TTC549 (cell line): ENCODE results near the gene MYO1E.
"Not testable (repeated sequence)": the region's sequence is repeated elsewhere in the genome, so short reads cannot be mapped to it uniquely, and the experiment has no call there.

Source experiments
- FAIRE-seq: peaks from 2 replicates; lab custom pipeline; 2012; peaks lifted over from hg19 to GRCh38; lab: Jason Lieb, UNC

The MYO1E gene

DNA sequence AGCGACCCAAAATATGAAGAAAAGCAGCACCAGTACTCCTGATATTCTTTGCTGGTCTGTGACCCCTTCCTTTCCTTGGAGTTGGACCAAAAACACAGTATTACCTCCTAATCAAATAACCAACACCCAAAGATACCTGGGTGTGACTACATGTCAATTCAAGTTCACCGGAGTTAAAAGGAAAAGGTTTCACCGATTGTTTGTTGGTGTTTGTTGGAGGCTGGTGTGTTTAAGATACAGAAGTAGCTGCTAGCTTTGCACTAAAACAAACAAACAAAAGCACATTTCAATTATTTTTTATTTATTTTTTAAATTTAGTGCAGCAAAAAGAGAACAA lies 81.5 kb downstream of the MYO1E start:
- FAIRE-seq: no peak

DNA sequence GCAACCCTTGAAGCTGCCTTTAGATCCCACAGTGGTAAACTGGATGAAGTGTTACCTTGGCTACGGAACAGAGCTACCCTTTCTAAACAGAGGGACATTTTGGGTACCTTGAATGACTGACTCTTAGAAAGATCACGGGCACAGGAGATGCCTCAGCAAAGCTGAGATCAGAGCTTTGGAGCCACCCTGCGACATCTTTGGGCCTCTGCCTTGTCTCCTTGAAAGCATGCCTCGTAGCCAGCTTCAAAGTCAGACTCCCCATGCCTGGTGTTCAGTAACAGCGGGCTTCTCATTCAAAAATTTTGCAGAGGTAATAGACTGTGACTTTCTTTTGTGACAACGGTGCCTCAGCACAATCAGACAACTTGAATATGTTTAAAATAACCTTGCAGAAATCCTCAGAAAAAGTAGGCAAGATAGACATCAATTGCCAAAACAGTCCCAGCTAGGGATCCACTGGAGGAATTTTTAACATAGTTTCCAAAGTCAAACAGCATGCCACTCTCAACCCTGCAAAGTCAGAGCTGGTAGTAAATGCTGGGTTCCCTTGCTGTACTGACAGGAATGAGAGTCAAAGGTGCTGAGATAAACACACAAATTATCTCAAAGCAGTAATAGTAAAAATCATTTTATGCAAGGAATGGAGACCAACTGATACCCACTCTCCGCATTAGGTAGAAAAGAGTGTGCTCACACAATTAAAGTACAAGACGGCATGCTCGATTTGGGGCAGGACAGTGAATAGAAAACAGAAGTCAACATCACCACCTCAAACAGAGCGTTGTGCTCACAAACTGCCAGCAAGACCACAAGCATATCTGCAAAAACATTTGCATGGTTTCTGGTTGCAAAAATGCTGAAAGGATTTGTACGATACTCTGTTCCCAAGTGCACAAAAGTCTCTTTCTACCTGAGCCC lies 82.1 kb downstream of the MYO1E start:
- FAIRE-seq: no peak

DNA sequence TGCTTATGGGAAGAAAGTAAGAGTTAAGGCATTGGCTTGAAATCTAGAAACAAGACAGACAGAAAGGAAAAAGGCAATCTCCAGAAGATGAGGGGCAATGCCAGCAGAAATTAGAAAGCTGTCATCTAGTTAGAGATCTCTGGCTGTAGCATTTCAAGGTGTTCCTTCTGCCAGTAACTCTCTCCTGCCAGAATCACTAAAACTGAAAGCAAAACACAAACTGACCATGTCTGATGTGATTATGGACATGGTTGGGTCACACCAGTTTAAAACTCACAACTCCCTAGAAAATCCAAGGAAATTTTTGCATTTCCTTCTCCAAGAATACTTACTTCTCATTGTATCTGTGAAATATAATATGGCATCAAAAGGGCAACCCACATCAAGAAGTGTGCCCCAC lies 83.1 kb downstream of the MYO1E start:
- FAIRE-seq: no peak

DNA sequence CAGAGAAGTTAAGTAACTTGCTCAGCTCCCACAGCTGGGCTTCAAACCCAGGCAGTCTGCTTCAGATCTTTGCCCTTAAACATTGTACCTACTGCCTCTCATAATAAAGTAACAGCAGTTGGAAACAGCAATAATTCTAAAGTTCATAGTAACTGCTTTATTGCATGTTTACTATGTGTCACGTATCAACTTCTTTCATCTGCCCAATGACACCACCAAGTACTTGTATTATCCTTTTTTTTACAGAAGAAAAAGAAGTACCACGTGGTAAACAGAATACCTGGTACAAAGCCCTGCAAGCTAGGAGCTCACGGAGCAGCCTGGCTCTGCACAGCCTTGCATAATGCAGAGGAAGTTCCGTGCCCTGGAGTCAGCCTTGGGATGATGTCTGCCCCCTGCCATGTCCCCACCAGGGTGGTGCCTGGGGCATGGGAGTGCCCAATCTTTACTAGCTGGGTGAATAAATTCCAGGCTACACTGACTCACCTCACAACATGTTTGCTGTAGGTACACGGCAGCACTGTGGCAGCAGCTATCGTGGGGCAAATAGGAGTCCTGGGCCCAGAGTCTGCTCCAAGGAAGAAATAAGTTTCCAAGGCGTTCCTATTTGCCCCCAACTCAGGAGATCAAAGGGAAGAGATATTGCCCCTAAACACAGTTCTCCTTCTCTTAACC lies 88.8 kb downstream of the MYO1E start:
- no peak for FAIRE-seq

DNA sequence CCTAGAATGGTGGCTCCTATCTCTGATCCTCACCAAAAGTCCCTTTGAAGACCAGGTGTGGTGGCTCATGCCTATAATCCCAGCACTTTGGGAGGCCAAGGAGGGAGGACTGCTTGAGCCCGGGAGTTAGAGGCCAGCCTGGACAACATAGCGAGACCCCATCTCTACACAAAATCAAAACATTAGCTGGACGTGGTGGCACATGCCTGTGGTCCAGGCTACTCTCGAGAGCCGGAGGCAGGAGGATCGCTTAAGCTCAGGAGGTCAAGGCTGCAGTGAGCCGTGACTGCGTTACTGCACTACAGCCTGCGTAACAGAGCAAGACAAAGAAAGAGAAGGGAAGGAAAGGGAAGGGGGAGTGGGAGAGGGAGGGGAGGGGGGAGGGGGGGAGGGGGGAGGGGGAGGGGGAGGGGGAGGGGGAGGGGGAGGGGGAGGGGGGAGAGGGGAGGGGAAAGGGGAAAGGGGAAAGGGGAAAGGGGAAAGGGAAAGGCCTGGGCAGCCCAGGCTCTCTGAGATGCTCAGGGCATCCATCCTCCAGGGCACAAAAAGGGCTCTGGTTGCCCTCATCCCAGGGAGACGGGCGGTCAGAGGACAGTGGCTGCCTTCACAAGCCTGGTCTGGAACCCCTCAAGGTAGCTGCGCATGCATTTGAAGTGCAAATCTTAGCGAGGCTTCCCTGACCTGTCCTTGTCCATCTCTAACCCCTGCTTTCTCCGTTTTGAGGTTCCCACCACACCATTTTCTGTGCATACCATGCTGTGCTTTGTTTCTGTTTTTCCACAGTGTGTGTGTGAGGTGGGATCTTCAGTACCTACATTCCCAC lies 89.9 kb downstream of the MYO1E start:
- no peak for FAIRE-seq

DNA sequence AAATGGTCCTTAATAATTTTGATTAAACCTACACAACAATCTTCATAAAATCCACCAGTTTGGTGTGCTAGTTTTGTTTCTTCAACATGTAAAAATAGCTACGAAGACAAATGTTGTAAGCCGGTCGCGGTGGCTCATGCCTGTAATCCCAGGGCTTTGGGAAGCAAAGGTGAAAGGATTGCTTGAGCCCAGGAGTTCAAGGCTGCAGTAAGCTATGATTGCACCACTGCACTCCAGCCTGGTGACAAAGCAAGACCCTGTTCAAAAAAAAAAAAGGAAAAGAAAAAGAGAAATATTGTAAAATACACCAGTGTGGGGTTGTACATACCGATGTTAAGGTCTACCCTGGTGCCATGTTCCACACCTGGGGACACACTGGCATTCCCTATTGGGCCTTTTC lies 91.0 kb downstream of the MYO1E start:
- no peak for FAIRE-seq

DNA sequence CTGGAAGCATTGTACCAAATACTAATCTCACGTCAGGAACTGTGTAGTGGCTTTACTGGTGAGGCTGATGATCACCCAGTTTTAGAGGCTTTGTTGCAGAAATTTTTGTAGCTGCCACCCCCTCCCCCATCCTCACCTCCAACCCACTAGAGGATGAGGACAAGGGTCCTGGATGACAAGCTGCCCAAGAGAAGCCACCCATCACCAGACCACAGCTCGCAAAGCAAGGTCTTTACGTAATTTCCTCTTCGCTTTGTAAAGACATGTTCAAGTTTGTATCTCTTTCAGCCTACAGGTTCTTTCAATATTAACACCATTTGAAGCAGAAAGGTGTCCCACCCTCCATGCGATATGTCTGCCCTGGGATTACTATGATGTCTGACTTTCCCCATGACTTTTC lies 91.8 kb downstream of the MYO1E start:
- no peak for FAIRE-seq

DNA sequence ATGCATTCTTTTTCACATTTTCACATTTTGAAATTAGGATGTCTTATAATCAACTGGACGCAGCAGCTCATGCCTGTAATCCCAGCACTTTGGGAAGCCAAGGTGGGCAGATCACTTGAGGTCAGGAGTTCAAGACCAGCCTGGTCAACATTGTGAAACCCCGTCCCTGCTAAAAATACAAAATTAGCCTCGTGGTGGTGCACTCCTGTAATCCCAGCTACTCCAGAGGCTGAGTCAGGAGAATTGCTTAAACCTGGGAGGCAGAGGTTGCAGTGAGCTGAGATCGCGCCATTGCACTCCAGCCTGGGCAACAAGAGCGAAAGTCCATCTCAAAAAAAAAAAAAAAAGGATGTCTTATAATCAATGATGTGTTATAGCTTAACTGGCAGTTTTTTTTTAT lies 92.4 kb downstream of the MYO1E start:
- FAIRE-seq: not testable (repeated sequence)

DNA sequence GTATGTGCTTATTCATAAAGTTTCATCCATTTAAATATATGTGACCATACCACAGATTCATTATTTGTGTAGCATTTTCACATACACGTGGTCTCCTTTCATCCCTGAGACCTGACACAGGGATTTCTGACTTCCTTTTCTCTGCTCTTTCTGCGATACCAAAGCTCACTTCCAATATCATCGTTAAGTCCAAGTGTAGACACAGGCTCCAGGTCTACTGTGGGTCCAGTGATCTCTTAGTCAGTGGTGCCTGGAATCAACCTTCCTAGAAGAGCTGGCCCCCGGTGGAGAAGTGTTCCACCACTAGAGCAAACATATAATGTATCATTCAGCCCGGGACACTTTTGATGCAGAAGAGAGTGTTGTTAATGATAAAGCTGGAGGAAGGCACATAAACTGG lies 93.6 kb downstream of the MYO1E start:
- no peak for FAIRE-seq

DNA sequence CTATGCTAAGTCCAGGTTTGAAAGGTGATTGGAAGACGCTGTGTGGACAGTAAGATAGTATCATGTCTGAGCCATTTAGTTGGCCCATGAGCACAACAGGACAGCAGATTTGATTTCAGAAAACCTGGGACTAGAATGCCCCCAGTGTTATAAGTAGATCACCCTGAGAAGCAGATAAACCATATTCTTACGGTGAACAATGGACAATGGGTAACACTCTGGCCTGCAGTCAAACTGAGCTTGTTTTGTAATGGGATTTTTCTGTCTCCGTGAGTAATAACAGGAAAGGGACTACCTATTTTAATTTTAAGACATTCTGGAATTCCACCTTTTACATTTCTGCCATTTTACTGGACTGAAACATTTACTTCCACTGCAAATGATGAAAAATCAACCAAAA lies 94.6 kb downstream of the MYO1E start:
- no peak for FAIRE-seq

DNA sequence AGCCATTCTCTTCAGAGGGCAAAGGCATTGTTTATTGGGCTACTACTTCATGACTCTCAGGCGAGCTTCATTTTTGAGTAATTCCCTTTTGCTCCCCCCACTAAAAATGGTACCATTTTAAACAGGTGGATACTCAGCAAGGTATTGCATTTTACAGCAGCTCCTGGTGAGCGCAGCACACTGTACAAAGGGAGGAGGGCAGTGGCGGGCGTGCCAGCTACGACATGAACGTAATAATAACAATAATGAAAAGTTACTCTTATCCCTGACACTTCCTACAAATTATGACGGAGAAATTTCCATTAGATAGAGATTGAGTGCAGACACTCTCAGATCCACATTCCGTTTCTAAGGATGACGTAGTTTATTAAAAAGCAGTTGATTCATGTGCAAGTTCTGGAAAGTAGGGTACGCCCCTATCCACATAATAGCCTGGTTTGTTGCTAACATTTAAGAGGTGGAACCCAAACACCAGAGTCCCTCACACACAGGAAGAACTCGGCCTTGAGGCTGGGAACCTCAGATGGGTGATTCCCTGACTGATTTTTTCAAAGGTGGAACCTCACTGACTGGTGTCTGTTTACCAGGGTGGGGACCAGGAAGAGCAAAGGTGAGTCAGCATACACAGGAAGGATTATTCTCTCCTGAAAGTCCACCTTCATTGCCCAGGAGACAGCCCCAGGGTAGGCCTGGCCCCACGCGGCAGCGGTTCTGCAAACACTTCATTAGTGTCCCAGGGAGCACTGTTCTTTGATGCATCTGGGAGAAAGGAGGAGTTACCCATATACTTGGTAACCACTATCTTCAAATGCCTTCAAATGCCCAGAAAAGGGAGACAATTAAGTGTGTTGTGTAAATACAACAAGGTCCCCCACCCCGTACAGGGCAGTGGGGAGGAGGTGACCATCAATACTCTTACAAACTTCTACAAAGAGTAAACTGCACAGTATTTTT lies 96.2 kb downstream of the MYO1E start:
- FAIRE-seq: no peak

DNA sequence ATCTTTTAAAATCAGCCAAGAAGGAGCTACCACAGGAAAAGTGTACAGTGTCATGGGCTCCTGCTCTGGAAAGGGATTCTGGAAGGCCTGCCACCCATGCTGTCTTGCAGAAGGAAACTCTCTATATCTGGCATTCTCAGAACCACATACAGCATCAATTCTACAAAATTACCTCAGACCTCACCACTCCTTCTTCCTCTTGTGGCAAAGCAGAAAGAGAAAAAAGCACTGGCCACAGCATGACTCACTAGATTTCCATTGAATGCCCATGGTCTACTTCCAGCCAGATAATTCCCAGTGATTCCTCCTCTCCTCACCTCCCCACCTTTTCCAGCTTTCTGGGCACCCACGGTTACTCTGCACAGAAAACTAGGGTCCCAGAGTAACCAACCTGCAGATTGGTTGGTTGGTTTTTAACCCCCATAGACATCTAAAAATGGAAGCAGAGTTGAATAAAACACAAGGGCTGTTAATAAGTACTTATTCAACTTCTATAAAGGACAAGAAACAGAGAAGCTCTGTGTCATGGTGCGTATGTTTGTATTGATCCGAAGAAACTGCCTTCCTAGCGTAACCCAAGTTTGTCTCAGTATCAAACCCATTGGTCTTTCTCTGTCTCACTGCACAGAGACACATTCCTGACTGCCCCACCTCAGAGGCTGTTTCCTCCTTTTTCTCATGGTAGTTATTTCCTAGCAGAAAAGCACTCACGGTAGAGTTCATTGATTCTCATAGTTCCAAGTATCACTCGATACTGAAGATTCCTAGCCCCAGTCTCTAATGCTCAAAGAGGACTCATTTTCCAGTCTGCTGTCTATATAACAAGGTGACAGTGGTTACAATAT lies 98.3 kb downstream of the MYO1E start:
- no peak for FAIRE-seq

DNA sequence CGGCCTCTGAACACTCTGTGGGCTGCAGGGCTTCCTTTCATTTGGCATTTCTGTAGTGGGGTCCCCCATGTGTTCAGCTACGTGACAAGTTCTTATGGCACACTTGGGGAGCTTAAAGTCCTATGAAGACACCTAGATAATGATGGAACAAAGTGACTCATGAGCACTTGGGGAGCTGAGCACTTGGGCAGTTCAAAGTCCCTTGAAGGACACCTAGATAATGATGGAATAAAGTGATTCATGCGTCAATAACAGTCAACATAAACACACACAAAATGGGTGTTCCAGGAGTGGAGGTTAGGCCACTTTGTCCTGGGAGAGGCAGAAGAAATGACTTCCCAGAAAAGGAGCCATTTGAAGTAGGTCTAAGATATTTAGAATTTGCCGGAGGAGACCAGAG lies 99.4 kb downstream of the MYO1E start:
- FAIRE-seq: no peak

DNA sequence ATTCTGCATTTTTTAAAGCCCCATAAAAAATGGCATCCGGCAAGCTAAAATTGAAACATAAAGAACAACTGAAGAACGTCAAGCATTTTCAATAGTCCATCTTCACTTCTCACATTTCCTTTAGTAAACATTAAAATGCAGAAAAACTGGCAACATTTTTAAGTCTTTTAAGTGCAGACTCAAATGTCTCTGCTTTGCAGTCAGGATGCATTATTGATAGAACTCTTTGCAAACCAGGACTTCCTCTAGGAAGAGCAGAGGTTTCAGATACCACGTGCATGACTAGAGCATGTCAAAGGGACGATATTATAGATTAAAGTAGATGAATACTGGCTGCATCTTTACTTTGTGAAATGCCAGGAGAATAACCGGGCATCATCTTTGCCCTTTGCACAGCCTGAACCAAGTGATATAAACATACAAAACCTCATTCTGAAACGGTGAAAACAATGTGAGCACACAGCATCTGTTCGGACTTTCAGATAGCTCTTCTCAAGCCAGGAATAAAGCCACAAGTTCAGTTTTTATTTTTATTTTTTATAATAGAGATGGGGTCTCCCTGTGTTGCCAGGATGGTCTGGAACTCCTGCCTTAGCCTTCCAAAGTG lies 101.0 kb downstream of the MYO1E start:
- no peak for FAIRE-seq

DNA sequence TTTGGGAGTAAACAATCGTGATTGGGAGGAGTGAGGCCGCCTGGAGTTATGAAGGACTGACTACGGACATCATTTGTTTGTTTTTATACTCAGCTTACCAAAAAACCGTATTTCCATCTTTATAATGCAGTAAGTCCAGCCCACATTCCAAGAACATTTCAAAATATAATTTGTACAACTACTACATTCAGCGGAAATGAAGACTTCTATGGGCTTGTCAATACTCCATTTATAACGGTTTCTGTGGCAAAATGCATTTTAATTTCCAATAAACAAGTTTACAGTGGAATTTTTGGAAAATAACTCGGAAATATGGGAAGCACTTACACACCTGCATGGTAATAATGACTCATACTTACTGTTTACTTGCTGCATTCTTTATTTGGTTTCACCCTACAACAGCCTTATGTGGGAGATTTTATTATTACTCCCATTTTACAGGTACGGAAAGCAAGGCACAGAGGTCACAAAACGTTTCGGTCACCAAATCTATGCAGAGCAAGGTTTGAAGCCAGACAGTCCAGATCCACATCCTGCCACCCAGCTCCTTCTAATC lies 103.7 kb downstream of the MYO1E start:
- no peak for FAIRE-seq

DNA sequence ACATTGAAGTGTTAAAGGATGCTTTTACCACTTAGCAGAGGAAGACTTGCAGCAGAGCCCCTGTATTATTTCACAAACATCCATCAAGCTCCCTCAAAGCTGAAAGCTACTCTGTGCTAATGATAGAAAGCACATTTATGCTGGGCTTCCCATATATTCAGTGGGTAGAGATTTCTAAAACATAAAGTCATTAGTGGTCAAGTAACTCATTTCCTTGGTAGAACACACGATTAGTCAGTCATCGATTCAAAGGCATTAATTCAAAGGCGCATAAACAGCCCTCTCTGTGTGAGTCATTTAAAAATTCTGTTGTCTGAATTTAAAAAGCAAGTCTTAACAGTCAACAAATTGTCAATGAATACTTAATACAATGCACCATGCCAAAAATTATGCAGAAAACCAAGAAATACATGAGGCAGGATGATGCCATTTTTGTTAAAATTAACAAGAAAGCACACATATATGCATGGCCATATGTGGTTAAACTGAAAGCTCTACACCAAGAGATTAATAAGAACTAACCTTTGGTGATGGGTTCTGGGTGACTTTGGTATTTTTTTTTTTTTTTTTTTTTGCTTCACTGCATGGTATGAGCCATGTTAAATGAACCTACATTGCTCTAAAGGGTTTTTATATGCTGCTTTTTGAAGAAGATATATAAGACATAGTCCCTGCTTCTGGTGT lies 104.4 kb downstream of the MYO1E start:
- FAIRE-seq: no peak

DNA sequence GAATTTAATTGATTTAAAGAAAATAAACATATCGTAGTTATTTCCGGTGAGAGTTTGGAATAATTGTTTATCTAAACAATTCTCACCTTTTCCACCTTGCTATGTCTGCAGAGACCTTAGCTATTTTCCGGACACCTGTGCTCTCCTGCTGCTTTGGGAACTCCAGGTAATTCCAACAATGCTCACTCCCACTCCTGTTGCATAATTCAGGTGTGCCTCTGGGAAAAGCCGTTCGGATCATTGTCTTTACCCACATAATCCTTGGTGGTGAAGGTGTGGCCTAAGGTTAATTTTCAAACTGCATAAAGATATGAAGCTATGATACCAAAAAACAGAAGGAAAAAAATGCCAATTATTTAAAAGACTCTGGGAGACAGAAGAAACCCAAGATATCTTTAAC lies 106.6 kb downstream of the MYO1E start:
- FAIRE-seq: no peak

DNA sequence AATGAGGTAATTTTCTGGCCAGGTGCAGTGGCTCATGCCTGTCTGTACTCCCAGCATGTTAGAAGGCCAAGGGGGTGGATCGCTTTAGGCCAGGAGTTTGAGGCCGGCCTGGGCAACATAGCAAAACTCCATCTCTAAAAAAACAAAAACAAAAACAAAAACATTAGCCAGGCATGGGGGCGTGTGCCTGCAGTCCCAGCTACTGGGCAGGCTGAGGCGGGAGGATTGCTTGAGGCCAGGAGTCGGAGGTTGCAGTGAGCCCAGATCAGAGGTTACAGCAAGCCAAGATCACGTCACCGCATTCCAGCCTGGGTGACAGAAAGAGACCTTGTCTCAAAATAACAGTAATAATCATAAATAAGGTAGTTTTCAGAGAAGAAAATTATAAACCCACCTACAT lies 110.4 kb downstream of the MYO1E start:
- FAIRE-seq: no peak

DNA sequence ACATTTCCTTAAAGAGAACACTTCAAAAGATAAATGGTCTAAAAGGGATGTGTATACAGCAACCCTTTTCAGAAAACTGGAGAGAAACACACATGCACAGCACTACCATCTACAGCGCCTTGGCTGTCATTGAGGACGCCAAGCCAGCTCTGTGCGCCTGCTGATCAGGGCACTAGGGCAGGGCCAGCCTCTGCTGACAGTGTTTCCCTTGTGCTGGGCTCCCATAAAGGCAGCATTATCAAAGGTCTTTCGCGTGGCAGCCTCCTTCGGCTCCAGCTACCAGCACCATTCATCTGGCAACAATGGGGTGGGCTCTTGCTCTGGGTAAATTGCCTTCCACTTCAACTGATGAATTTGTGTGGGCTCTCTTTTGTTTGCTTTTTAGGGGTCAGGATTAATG lies 112.6 kb downstream of the MYO1E start:
- no peak for FAIRE-seq
